Neutrophil (primary cell): Measurements from ENCODE around the gene NFAM1.

Experiments used
- H3K27ac ChIP-seq: fragments of 200-600 bp; sonication (generic); 2 replicates; pipeline ENCODE4 v1.5.1; 2016; ENCODE audit warnings: mild to moderate bottlenecking, moderate library complexity
- H3K27me3 ChIP-seq: fragments of 200-600 bp; sonication (generic); 2 replicates; pipeline ENCODE4 v1.6.0; 2016; ENCODE audit warnings: mild to moderate bottlenecking
- H3K36me3 ChIP-seq: fragments of 200-600 bp; sonication (generic); 2 replicates; pipeline ENCODE4 v1.5.1; 2017
- H3K4me1 ChIP-seq, 2 experiments: fragments of 200-600 bp in 1 of 2; sonication (generic) in 1 of 2; 1 replicate in 1 of 2; 2 replicates in 1 of 2; pipeline versions ENCODE4 v1.5.1 to v1.6.1; 2013 to 2016; ENCODE audit warnings: low read depth in 1 of 2, low read length in 1 of 2, mild to moderate bottlenecking in 1 of 2, moderate library complexity in 1 of 2; ENCODE audit not compliant: control insufficient read depth in 1 of 2, insufficient read depth in 1 of 2
- H3K4me3 ChIP-seq, 2 experiments: fragments of 200-600 bp in 1 of 2; sonication (generic) in 1 of 2; 1 replicate in 1 of 2; 2 replicates in 1 of 2; pipeline ENCODE4 v1.5.1; 2013 to 2016; ENCODE audit warnings: low read depth in 1 of 2, low read length in 1 of 2, mild to moderate bottlenecking in 1 of 2, moderate library complexity in 1 of 2
- H3K9me3 ChIP-seq: fragments of 200-600 bp; sonication (generic); 2 replicates; pipeline ENCODE4 v1.5.1; 2016
- CTCF ChIP-seq: fragments of 200-600 bp; sonication (generic); IDR thresholded peaks from 2 replicates; pipeline ENCODE4 v1.5.1; 2016; ENCODE audit warnings: antibody characterized with exemption

NFAM1 gene

GRCh38 chr22:42452916-42453315 lies 20.7 kb upstream of the NFAM1 start:
- no peak overlapping the region for H3K4me3 ChIP-seq
- H3K36me3 ChIP-seq = no peaks in the 10 kb centered on the region
- H3K27me3 ChIP-seq = peaks cover 4% of the 10 kb centered on the region
- no peak overlapping the region for H3K27ac ChIP-seq
- no peaks in the 10 kb centered on the region for H3K9me3 ChIP-seq
- no peak for TF ChIP-seq CTCF
- H3K4me1 ChIP-seq = no peaks in the 10 kb centered on the region

- TF ChIP-seq CTCF = no peak
- no peaks in the 10 kb centered on the region for H3K9me3 ChIP-seq
- H3K36me3 ChIP-seq = no peaks in the 10 kb centered on the region
- H3K27me3 ChIP-seq = peaks cover 4% of the 10 kb centered on the region
- H3K4me1 ChIP-seq = no peaks in the 10 kb centered on the region
- H3K4me3 ChIP-seq = no peak overlapping the region
- H3K27ac ChIP-seq = no peak overlapping the region
These were observed 20.3 kb upstream of the NFAM1 start for GRCh38 chr22:42452456-42452855.

GRCh38 chr22:42451499-42452145 lies 19.4 kb upstream of the NFAM1 start:
- H3K9me3 ChIP-seq = no peaks in the 10 kb centered on the region
- no peaks in the 10 kb centered on the region for H3K36me3 ChIP-seq
- H3K27me3 ChIP-seq = peaks cover 4% of the 10 kb centered on the region
- TF ChIP-seq CTCF = no peak
- H3K4me1 ChIP-seq = no peaks in the 10 kb centered on the region
- H3K4me3 ChIP-seq = no peak overlapping the region
- H3K27ac ChIP-seq = no peak overlapping the region

- Histone ChIP-seq H3K9me3 (no peaks in the 10 kb centered on the region), H3K36me3 (no peaks in the 10 kb centered on the region), H3K27ac (no peak overlapping the region), H3K4me3 (no peak overlapping the region), H3K27me3 (no peaks in the 10 kb centered on the region), H3K4me1 (no peaks in the 10 kb centered on the region)
- no peak for TF ChIP-seq CTCF
These were observed 18.7 kb upstream of the NFAM1 start for GRCh38 chr22:42450862-42451261.

- peaks cover 24 to 26% of the 10 kb centered on the region in 2 experiments for H3K4me1 ChIP-seq
- H3K9me3 ChIP-seq = no peaks in the 10 kb centered on the region
- no peaks in the 10 kb centered on the region for H3K27me3 ChIP-seq
- H3K36me3 ChIP-seq = no peaks in the 10 kb centered on the region
- H3K4me3 ChIP-seq = no peak overlapping the region
- H3K27ac ChIP-seq = no peak overlapping the region
- no peak for TF ChIP-seq CTCF
These were observed 13.9 kb upstream of the NFAM1 start for GRCh38 chr22:42446151-42446550.
